ENCODE results near the gene PNPO.

Gene PNPO

GRCh38 chr17:47941246-47942095, at the start of gene PNPO:
Gene PNPO (plus strand): TSS chr17:47941571. CDS start chr17:47941676, 105 bp downstream.
- peak; percentile 98 for DNase-seq

DNA sequence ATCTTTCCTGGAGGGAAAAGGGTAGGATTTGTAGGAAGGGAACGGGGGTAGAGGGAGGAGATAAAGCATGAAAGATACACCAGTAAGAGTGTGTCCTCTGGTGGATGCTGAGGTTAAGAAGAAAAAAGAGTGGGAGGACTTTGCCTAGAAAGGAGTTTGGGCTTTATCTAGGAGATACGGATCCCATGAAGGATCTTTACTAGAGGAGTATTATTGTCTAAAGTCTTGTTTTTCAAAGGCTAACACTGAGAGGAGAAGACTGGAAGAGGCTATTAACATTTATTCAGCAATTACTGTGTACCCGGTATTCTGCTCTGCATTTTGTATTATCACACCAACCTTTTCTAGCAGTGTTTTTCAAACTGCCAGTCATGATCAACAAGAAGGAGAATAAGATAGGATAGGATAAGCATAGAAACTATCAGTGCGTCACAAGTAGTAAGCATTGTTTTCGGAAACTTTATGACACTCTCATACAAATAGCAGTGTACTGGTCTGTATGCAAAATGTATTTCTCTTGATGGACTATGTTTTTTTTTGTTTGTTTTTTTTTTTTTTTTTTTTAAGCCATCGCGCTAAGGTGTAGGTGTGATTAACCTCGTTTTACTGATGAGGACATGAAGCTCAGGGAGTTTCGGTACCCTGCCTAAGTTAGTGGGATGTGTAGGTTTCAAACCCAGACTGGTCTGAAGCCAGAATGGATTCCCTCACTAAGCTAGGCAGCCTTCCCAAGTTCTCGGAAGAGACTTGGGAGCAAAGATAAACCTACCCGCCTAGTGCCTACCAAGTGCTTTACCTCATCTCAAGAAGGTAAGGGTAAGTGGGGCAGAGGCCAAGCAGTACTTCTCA, 46.6 kb upstream of the PNPO start:
- DNase-seq, result no peak

DNA sequence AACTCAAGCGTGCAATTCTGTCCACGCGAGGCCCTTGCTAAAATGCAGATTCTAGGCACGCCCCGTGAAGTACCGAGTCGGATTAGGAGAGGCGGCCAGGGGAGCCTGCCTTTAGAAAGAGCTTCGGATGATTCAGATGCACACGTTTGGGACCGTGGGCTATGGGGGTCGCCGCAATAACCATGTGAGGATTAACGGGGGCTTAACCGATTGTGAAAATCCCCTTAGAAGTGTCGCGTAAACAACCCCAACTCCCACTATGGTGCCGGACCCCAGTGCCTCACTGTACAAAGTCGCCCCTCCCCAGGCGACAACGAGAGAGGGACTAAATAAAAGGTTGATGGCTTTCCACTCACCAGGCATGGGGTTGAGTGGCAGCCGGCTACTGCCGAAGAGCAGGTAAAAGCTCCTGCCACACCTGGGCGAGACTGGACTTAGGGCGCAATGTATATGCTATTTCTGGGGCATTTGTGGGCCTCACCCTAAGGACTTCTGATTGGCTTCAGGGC, 46.0 kb upstream of the PNPO start:
- peak; percentile 13 to 35 for DNase-seq

DNA sequence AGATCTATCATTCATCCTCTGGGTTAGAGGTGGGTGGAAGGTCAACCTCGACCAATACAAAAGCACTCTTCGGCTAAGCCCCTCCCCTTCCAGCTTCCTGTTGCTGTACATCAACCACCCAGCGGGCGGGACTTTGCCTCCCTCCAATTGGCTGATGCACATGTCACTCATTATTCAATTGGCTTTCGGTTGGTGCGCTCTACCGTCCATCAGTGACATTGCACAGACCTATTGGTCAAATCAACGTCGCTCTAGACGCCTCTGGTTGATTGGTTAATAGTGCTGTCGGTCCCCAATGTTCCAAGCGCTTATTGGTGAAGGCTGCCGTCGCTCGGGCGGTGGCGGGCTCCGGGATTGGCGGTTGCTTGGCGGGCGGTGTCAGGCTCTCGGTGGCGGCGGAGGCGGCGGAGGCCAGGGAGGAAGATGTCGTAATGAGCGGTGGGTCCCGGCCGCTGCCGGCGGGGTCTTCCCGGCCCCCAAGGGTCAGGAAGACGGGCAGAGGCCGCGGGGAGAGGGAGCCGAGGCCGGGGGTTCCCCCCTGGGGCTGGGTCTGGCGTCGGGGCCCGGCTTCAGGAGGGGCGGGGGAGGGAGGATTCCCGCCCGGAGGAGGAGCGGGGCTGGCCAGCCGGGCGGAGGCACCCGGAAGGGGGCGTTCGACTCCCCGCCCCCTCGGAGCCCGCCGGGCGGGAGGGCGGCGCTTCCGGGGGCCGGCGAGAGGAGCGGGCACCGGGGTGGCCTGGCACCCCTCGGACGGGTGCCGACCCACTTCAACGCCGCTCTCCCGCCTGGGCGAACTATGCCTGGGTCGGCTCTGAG, 45.3 kb upstream of the PNPO start, which contains the start of gene SP2:
Gene SP2 (plus strand): TSS at position 381 of the 816 bp plus-strand sequence. CDS start 51 bp downstream, at position 432.
- DNase-seq, result peak; percentile 100

GRCh38 chr17:47896672-47897490, 44.5 kb upstream of the PNPO start:
- DNase-seq, result peak in 1 of 2 donors; percentile 13

GRCh38 chr17:47897561-47897960, 43.8 kb upstream of the PNPO start:
- no peak for DNase-seq

- DNase-seq, result peak; percentile 73 to 82
Measured at GRCh38 chr17:47898241-47898640, 43.1 kb upstream of the PNPO start.

DNA sequence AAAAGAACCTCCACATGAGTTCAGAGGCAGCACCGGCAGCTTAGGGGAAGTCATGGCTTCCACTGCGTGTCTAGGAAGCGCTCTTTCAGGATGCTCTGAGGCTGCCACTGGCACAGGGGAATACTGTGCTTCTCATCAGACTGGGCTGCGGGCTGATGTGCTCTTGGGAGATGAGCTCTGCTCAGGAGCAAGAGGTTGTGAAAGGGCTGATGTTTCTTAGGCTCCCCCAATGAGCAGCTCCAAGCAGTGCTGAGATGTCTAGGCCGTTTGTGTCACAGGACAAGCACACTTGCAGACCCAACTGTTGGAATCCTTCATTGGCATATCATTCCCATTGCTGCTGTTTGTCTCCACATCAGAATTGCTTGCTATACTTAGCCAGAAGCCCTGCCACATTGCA, 41.7 kb upstream of the PNPO start:
- no peak for DNase-seq

DNA sequence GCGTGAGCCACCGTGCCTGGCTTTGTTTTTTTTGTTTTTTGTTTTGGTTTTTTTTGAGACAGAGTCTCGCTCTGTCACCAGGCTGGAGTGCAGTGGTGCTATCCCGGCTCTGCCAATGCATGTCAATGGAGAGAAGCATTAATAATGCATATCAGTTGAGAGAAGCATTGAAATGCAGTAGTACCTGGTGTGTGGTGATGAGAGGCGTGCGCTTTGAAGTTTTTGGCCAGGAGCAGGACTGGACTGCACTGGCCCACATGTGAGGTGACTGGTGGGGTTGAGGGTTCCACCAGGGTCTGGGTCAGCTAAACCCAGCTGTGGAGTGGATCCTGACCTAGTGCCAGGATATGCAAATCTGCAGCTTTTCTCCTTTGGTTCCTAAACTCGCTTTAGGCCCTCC, 39.9 kb upstream of the PNPO start:
- no peak for DNase-seq

GRCh38 chr17:47902039-47902744, 39.2 kb upstream of the PNPO start:
- no peak for DNase-seq

DNA sequence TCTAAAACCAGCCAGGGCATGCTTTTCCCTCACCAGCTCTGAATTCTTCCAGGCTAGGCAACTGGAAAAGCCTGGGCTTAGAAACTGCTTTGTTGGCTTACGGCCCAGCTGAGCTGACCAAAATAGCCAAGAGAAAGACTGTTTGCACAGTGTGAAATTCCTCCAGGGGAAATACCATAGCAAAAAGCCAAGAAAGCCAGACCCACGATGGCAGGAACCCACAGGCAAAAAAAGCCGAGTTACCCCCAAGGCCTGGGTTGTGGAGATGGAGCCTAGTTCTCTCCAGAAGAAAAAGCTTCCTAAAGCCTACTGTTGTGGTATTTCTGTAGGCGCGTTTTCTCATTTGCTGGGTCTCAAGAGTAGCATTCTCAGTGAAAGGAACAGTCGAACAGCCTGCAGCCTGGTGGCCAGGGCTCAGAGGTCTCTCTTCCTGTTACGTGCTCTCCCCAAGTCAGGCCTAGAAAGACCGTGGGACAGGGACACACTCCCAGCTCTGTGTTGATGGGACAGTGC, 36.1 kb upstream of the PNPO start:
- no peak for DNase-seq

DNA sequence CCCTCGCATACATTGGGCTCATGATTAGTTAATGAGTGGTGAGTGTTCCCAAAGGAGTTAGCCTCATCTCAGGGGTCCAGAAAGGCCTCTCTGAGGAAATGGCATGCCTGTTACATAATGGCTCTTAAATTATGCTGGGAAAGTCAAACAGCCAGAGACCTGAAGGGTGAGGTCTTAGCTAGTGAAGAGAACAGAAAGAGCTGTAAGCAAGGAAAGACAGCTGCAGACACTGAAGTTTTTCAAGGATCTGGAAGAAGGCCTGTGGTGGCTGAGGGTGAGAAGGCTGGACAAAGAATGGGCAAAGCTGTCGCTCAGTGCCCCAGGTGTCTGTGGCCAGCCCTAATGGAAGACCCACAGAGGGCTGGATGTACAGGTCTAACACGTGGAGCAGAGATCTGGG, 34.9 kb upstream of the PNPO start:
- no peak for DNase-seq

DNA sequence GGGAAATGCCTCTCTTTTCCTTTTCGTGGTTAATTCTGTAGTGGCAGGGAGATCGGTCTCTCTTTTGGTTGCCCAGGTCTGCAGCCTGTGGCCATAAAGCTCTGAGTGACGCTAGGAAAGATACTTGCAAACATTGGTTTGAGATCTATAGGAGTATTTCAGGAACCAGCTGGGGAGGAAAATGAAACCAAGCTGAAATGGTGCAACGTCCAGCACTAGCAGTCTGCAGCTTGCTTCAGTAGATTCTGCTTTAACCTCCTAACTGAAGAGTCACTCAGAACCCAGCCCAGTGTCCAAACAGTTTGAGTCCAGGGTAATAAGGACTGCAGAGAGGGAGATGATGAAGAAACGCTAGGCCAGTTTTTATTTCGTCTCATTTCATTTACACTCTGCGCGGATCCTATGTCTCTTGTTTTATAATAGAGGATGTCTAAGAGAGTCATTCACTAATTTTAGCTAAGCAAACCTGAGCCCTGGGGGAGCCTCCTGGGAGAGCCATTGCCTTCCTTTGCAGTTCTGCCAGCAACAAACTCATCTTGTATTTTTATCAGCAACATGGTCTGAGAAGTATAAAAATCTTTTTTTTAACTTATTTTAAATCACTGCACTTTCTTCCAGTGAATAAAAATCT, 33.3 kb upstream of the PNPO start:
- DNase-seq, result peak; percentile 61 to 76

- no peak for DNase-seq
Measured at GRCh38 chr17:47913050-47913449, 28.3 kb upstream of the PNPO start.

DNA sequence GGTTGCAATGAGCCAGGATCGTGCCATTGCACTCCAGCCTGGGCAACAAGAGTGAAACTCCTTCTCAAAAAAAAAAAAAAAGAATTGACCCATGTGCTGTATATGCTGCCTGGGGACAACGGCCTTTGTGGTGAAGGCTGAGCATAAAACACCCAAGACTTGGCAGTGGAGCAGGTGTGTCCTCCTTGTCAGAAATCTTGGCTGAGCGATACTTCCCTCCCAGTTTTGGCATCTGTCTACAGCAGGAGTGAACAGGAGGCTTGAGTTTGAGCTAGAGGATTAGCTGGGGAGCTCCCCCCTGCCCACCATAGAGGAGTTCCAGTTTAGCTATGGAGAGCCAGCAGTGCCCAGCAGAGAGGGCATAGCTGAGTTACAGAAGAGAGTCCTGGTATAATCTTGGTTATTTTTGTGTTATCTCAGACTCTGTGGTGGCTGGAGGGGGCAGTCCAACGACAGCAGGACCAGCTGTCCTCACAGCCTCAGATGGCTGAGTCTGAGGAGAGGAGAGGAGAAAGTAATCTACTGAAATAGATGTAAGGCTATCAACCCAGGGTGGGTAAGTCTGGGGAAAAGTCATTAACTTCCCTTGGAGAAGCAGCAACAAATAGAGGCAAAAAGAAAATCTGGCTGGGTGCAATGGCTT, 26.9 kb upstream of the PNPO start:
- no peak for DNase-seq

- no peak for DNase-seq
Measured at GRCh38 chr17:47915776-47916398, 25.5 kb upstream of the PNPO start.

- DNase-seq, result no peak
Measured at GRCh38 chr17:47916489-47917208, 24.7 kb upstream of the PNPO start.

- no peak for DNase-seq
Measured at GRCh38 chr17:47917581-47917980, 23.8 kb upstream of the PNPO start.

DNA sequence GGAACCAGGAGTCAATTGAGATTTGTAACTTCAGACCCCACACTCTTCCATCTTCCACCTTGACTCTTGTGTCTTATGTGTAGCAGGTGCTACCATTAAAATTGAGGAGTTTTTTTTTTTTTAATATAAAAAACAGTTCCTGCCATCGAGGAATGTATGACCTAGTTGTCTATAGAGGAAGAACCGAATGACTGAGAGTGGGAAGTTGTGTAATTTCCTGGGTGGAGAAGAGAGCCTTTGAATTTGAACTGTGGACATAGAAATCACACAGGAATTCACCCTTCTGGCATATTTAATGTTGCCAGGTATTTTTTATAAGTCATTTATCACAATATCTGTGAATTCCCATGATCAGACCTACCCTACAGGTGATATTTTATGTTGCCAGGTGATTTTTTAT, 23.4 kb upstream of the PNPO start:
- DNase-seq, result peak; percentile 33 to 60

Measured in inflammatory macrophage treated with lipopolysaccharide for 1 hour (primary cell).